Renal cortical epithelial cell (primary cell): Measurements from ENCODE around the gene NRSN1. TPM values are rescaled to one million over a fixed set of nuclear protein-coding genes. Genes with fewer than 3 reads are reported as not detected.
A peak's percentile ranks its signal among the peaks of the same experiment; 100 is the strongest.

Source experiments
- DNase-seq: peaks from one replicate; pipeline ENCODE4 v3.0.0-alpha.2; 2011; ENCODE audit warnings: low read depth
- total RNA-seq: library from RNA; depleted of rRNA; stranded (reverse); fragments of >200 nt; gene quantifications from 2 replicates; pipeline ENCODE4 v1.2.3, GENCODE V29; 2014

NRSN1 gene
- 0.15 TPM in 1 of 2 replicates, not detected in the other for total RNA-seq

- no peak for DNase-seq
Observed at GRCh38 chr6:24125980-24126379, at the start of gene NRSN1. Gene NRSN1, plus strand, starts transcription at chr6:24126215. Its CDS starts 8,113 bp downstream, at chr6:24134328.

DNA sequence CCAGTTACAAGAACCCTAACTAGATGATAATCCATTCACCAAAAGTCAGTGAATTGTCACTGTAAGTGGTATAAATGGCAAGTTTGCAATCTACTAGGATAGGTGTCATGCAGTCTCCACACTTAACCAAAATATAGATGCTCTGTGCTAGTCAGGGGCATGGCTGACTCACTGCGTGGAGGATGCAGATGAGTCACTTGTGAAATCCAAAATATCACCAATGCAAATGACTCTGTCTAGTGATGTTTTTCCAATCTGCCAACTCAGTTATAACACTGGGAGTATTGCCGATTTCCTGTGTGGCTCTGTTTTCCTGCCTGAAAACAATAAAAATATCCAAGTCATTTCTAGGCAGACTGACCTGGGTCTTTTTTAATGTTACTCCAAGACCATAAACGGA is 47.8 kb upstream of the NRSN1 start:
- peak; percentile 31 for DNase-seq

DNA sequence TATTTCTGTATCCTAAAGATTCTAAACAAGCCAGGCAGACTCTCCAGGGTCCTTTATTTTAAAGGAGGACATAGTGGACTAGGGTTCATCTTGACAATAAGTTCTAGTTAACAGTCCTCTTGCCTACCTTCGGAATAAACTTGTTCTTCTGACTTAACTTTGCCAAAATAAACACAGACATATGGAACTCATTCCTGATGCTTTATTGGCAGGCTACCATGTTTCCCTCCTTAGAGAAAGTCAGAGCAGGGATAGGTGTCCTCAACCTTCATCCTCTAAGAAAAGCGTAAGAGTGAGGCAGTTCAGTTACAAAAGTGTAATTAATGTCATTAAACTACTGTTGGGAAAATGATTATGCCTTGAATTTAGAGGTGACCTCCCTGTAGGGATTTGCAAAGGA is 46.9 kb upstream of the NRSN1 start:
- no peak for DNase-seq

GRCh38 chr6:24080711-24081110 is 45.3 kb upstream of the NRSN1 start:
- DNase-seq = no peak

DNA sequence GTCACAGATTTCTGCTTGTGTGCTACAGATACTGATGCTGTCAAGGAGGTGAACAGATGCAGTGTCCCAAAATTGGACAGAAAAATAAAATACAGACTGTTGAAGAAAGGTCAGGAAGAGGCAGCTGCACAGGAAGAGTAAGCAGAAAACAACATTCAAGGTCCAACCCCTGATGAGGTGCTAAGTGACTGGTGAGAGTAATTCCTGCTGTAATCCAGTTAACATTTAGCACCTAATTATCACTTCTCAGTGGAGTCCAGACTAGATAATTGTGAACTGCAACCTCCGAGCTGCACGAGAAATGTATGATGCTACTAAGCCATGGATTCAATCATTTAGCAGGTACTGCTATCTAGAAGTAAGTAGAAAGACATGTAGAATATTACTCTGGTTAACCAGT is 36.3 kb upstream of the NRSN1 start:
- no peak for DNase-seq

- DNase-seq = no peak
Observed at GRCh38 chr6:24092407-24092806, 33.6 kb upstream of the NRSN1 start.

DNA sequence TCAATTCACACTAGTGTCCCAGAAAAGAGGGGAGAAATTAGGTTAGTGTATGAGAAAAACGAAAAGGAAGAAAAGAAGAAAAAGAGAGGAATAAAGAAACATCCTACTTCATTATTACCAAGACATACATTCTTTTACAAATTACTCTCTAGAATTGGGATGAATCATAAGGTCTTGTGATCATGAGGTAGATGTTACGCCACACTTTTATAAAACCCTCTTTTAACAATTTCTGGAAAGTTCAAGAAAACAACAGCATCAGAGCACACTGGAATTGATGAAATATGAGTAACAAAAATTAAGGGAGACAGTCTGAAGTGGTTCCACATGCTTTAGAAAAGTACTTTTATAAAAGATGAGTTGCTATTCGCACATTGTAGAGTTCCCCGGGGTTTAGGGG is 32.6 kb upstream of the NRSN1 start:
- DNase-seq = peak; percentile 73

DNA sequence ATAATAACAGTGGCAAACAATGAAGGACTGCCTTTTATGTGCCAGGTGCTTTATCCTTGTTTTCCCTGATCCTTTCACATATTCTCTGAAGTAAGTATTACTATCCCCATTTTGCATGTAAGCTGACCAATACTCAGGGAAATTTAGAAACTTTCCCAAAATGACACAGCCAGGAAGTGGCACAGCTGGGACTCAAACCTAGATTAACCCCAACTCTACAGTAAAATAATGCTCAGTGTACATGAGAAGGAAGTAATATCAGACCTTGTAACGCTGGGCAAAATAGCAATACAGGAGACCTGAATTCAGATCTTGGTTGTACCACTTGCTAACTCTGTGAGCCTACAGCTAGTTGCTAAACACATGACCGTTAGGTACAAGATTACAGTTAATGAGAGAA is 26.8 kb upstream of the NRSN1 start:
- no peak for DNase-seq

- DNase-seq = no peak
Observed at GRCh38 chr6:24100024-24100769, 25.8 kb upstream of the NRSN1 start.

GRCh38 chr6:24100770-24101155 is 25.3 kb upstream of the NRSN1 start:
- DNase-seq = no peak

GRCh38 chr6:24105191-24105590 is 20.8 kb upstream of the NRSN1 start:
- DNase-seq = no peak

GRCh38 chr6:24106291-24106690 is 19.7 kb upstream of the NRSN1 start:
- DNase-seq = no peak

- no peak for DNase-seq
Observed at GRCh38 chr6:24107294-24107693, 18.7 kb upstream of the NRSN1 start.

- DNase-seq = no peak
Observed at GRCh38 chr6:24108056-24108455, 18.0 kb upstream of the NRSN1 start.

DNA sequence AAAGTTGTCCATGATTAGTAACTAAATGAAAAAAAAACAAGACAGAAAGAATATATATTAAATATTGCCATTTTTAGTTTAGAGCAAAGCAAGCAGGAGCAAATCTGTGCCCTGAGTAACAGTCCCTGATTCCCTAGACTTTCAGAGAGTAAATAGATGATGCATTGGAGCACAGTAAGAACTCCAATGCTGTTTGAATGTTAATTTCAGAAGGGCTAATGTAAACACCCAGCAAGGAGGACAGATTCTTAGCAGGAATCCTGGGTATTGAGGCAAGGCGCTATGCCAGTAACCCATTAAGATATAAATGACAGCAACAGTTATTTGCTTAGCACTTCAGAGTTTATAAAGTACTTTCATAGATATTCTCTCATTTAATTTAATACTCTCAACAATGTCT is 15.6 kb upstream of the NRSN1 start:
- no peak for DNase-seq

- no peak for DNase-seq
Observed at GRCh38 chr6:24113891-24114290, 12.1 kb upstream of the NRSN1 start.

- peak; percentile 85 for DNase-seq
Observed at GRCh38 chr6:24117021-24117420, 9.0 kb upstream of the NRSN1 start.

GRCh38 chr6:24122139-24122538 is 3.9 kb upstream of the NRSN1 start:
- no peak for DNase-seq

GRCh38 chr6:24126586-24127192 is 674 bp downstream of the NRSN1 start:
- peak; percentile 69 for DNase-seq

GRCh38 chr6:24127316-24127715 is 1.3 kb downstream of the NRSN1 start:
- no peak for DNase-seq

DNA sequence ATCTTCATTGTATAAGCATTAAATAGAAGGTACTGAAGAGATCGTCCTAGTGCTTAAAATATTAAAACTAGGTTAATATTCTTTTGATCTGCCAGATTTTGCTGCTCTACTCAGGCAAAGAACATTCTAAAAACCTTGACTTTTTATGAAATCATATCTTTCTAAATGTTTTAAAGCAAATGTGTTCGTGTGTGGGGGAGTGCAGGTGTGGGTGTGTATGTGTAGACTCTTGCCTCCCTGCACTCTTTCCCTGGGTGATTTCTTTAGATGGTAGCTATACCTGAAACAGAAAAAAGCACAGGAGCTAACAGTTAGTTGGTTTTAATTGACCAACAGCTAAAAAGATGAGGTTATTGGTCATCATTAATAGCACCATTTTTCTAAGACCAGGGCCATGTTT is 5.7 kb downstream of the NRSN1 start:
- DNase-seq = no peak

DNA sequence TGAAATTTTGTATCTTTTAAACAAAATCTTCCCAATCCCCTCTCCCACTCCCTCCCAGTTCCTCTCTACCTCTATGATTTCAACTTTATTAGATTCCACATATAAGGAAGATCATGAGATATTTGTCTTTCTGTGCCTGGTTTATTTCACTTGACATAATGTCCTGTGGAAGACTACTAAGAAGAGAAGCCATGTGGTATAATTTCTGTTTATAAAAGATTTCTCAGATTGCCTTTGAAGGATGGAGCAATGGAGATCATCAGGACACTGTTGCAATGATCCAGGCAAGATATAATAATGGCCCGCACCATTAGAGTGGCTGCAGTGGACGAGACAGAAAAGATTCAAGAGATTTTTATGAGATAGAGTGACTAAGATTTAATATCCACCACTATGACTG is 13.1 kb downstream of the NRSN1 start:
- DNase-seq = no peak

DNA sequence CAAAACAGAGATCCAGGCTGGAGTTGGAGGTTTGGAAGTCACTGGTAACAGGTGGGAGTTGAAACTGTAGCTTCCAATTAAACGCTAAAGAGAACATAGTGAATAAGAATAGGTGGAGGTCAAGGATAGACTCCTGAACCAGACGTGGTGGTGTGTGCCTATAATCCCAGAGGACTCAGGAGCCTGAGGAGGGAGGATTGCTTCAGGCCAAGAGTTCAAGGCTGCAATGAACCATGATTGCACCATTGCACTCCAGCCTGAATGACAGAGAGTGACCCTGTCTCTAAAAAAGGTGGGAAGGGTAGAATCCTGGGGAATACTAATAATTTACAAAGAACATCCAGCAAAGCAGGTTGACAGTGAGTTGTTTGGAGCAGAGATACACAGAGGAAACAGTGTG is 13.6 kb downstream of the NRSN1 start:
- no peak for DNase-seq

DNA sequence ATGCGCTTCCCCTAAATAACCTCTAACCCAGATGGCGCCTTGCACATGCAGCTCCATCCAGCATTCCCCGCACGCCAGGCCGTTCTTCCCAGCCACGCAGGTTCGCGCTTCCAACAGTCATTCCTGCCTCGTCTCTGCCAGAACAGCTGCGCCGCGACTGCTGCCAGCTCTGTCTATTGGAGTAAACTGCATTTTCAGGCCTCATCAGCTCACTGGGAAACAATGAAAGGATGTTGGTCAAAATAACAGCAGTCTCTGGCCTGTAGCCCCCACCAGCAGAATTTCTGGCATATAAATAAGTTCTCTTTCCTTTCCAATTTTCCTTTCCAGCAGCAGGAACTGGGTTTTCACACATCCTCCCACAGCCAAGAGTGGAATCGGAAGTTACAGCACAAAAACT is 14.6 kb downstream of the NRSN1 start:
- no peak for DNase-seq
